ENCODE results near the gene JAKMIP1. TPM values are rescaled to one million over a fixed set of nuclear protein-coding genes. Genes with fewer than 3 reads are reported as not detected.

JAKMIP1 gene
- total RNA-seq, 1 donor from 2014 or later, result not detected

DNA sequence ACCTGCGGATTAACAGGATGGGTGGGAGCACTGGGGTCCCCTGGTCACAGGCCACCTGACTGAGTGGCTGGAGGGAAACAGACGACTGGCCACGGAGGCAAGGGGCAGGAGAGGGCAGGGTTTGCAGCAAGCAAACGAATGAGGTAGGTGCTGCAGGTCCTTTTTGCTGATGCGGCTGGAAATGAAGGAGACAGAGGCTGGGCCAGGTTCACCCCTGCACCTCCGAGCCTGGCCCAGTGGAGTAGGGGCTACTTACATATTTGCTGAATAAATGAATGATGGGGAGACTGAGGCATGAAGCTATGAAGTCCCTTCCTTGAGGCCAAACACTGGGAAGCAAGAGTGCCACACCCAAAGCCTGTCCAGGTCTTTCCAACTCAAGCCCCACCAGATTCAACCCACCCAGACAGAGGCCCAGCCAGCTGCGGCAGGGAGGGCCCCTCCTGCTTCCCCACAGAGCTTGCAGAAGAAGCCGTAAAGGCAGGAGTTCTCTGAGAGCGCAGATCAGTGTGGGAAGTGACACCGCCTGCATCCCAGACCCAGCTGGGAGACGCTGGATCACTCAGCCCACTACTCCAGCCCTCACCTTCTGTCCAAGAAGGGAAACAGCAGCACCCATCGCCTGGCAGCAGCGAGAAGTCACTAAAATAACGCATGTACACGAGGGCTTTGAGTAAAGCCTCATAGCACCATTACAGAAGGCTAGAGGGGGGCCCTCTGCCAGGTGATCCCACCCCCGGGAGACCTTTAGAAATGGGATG is 146.0 kb downstream of the JAKMIP1 start:
- TF ChIP-seq CTCF (conservative IDR thresholded peaks at IDR 0.05; ENCODE audit: low read depth, low read length), result no peak
- no peak overlapping the region for H3K4me3 ChIP-seq (ENCODE audit: low read depth, low read length)
- no peak for DNase-seq (ENCODE audit: low read depth)

GRCh38 chr4:6052679-6053078 is 147.7 kb downstream of the JAKMIP1 start:
- no peak for TF ChIP-seq CTCF (conservative IDR thresholded peaks at IDR 0.05; ENCODE audit: low read depth, low read length)
- no peak overlapping the region for H3K4me3 ChIP-seq (ENCODE audit: low read depth, low read length)
- no peak for DNase-seq (ENCODE audit: low read depth)

- DNase-seq (ENCODE audit: low read depth), result no peak
- TF ChIP-seq CTCF (conservative IDR thresholded peaks at IDR 0.05; ENCODE audit: low read depth, low read length), result no peak
Measured at GRCh38 chr4:6050551-6050950, 149.8 kb downstream of the JAKMIP1 start.

DNA sequence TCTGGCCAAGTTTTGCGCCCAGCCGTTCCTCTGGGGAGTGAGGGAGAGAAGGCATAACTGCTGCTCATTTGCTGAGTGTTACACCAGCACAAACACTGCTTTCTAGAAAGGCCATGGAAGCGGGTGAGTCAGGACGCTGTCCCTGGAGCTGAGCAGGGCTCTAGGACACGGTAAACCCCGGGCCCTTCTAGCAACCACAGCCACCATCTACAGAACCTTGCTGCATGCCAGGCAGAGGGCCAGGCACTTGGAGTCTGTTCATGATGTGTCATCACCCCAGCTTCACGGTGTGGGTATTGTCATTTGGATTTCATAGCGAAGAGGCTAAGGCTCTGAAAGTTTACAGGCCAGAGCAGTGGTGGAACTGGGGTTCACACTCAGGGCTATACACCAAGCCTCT is 150.4 kb downstream of the JAKMIP1 start:
- no peak for DNase-seq (ENCODE audit: low read depth)
- no peak for TF ChIP-seq CTCF (conservative IDR thresholded peaks at IDR 0.05; ENCODE audit: low read depth, low read length)

More at GRCh38 chr4:6050551-6050950, 149.8 kb downstream of the JAKMIP1 start:
- no peak overlapping the region for H3K4me3 ChIP-seq (ENCODE audit: low read depth, low read length)

DNA sequence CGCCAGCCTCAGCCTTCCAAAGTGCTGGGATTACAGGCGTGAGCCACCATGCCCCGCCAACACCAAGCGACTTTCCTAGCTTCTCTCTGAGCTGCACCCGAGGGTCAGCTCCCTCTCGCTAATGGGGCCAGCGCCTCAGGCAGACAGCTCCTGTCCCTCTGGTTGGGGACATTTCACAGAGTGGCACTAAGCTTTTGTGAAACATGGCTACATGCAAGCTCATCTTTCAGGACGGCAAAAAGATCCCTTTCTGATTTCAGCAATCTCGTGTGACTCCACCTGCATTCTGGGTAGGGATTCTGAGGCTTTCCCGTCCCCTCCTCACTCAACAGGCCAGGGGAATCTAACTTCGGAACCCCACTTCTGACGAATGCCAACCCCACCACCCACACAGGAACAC is 151.1 kb downstream of the JAKMIP1 start:
- TF ChIP-seq CTCF (conservative IDR thresholded peaks at IDR 0.05; ENCODE audit: low read depth, low read length), result no peak
- DNase-seq (ENCODE audit: low read depth), result no peak
- no peak overlapping the region for H3K4me3 ChIP-seq (ENCODE audit: low read depth, low read length)

More for the DNA sequence above, 150.4 kb downstream of the JAKMIP1 start:
- H3K4me3 ChIP-seq (ENCODE audit: low read depth, low read length), result no peak overlapping the region

- TF ChIP-seq CTCF (conservative IDR thresholded peaks at IDR 0.05; ENCODE audit: low read depth, low read length), result no peak
- no peak overlapping the region for H3K4me3 ChIP-seq (ENCODE audit: low read depth, low read length)
- DNase-seq (ENCODE audit: low read depth), result no peak
Measured at GRCh38 chr4:6048537-6048936, 151.8 kb downstream of the JAKMIP1 start.

- DNase-seq (ENCODE audit: low read depth), result no peak
- no peak for TF ChIP-seq CTCF (conservative IDR thresholded peaks at IDR 0.05; ENCODE audit: low read depth, low read length)
- H3K4me3 ChIP-seq (ENCODE audit: low read depth, low read length), result no peak overlapping the region
Measured at GRCh38 chr4:6047130-6047673, 153.1 kb downstream of the JAKMIP1 start.

Measured in epithelial cell of proximal tubule (primary cell).